Measurements from ENCODE around the gene C12orf43. TPM values are rescaled to one million over a fixed set of nuclear protein-coding genes. Genes with fewer than 3 reads are reported as not detected.

Gene C12orf43
- total RNA-seq, 2 experiments from 2014 or later = 19.8 to 20.7 TPM

DNA sequence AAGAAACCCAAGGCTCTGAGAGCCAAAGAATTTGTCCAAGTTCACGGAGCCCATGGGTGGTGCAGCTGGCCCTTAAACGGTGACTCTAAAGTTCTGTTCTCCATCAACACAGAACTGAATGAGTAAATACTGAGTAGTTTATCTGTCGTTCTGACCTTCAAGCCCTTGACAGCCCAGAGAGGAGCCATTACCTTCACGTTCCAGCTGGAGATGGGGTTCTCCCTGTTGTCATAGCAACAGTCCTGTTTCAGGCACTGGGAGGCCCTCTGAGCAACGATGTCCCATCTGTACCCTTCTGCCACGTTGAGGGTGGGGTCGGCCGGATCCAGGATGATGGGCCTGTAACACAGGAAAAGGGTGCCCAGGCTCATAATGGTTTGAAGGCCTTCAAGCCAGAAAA, 7.5 kb upstream of the C12orf43 start:
- no peak overlapping the region for H3K4me3 Mint-ChIP-seq
- no peak overlapping the region for H3K27ac Mint-ChIP-seq
- H3K27me3 Mint-ChIP-seq = no peaks in the 10 kb centered on the region
- no peaks in the 10 kb centered on the region for H3K4me1 Mint-ChIP-seq (ENCODE audit: low read depth)
- POLR2A ChIA-PET = no interaction called here
- CTCF ChIA-PET = no interaction called here
- no peaks in the 10 kb centered on the region for H3K36me3 Mint-ChIP-seq (ENCODE audit: low read depth)
- no peaks in the 10 kb centered on the region for H3K9me3 Mint-ChIP-seq
- no peak for ATAC-seq
- TF ChIP-seq, protein P1, sequence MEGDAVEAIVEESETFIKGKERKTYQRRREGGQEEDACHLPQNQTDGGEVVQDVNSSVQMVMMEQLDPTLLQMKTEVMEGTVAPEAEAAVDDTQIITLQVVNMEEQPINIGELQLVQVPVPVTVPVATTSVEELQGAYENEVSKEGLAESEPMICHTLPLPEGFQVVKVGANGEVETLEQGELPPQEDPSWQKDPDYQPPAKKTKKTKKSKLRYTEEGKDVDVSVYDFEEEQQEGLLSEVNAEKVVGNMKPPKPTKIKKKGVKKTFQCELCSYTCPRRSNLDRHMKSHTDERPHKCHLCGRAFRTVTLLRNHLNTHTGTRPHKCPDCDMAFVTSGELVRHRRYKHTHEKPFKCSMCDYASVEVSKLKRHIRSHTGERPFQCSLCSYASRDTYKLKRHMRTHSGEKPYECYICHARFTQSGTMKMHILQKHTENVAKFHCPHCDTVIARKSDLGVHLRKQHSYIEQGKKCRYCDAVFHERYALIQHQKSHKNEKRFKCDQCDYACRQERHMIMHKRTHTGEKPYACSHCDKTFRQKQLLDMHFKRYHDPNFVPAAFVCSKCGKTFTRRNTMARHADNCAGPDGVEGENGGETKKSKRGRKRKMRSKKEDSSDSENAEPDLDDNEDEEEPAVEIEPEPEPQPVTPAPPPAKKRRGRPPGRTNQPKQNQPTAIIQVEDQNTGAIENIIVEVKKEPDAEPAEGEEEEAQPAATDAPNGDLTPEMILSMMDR (IDR thresholded peaks at IDR 0.05) = no peak
- intact Hi-C loops (cut with micrococcal nuclease) = no loop called here
- no peak for DNase-seq

DNA sequence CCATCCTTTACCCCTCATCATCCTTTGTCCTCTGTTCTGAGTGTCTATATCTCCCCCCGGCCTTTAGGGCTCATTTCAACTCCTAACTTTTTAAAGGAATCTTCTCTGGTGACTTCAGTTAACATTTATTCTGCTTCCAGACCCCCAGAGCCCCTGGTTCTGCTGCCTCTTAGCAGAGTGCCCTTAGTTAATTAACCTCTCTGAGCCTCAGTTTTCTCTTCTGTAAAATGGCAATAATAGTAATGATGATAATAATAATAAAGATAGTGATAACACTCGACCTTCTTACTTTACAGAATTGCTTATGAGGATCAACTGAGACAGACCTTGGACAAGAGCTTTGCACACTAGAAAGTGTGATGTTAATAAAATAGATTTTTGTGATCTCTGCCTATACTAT, 6.4 kb upstream of the C12orf43 start:
- no peak for ATAC-seq
- TF ChIP-seq, protein P1 (IDR thresholded peaks at IDR 0.05) = no peak

DNA sequence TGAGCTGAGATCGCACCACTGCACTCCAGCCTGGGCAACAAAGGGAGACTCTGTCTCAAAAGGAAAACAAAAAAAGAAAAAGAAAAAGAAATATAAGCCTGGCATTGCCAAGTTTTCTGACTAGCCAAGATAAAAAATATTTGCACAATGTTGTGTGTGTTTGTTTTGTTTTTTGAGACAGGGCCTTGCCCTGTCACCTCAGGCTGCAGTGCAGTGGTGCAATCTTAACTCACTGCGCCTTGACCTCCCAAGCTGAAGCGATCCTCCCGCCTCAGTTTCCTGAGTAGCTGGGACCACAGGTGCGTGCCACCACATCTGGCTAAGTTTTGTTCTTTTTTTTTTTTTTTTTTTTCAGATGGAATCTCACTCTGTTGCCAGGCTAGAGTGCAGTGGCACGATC, 5.5 kb upstream of the C12orf43 start:
- intact Hi-C loops (cut with micrococcal nuclease) = no loop called here
- ChIA-PET POLR2A (interaction anchor here (0.9 kb wide), 1 partner anchor 12 kb away, joined by 3 read pairs; no protein-coding TSS in a partner anchor), CTCF (no interaction called here)
- DNase-seq = no peak
- TF ChIP-seq, protein P1 (IDR thresholded peaks at IDR 0.05) = no peak
- Mint-ChIP-seq H3K9me3 (no peaks in the 10 kb centered on the region), H3K4me1 (ENCODE audit: low read depth) (no peaks in the 10 kb centered on the region), H3K27ac (no peak overlapping the region), H3K4me3 (no peak overlapping the region), H3K36me3 (ENCODE audit: low read depth) (no peaks in the 10 kb centered on the region), H3K27me3 (no peaks in the 10 kb centered on the region)
- ATAC-seq = no peak

More for the DNA sequence above, 6.4 kb upstream of the C12orf43 start:
- Mint-ChIP-seq H3K4me1 (ENCODE audit: low read depth) (no peaks in the 10 kb centered on the region), H3K27ac (no peak overlapping the region), H3K4me3 (no peak overlapping the region), H3K9me3 (no peaks in the 10 kb centered on the region), H3K36me3 (ENCODE audit: low read depth) (no peaks in the 10 kb centered on the region), H3K27me3 (no peaks in the 10 kb centered on the region)
- POLR2A ChIA-PET = no interaction called here
- intact Hi-C loops (cut with micrococcal nuclease) = no loop called here
- CTCF ChIA-PET = no interaction called here
- no peak for DNase-seq

DNA sequence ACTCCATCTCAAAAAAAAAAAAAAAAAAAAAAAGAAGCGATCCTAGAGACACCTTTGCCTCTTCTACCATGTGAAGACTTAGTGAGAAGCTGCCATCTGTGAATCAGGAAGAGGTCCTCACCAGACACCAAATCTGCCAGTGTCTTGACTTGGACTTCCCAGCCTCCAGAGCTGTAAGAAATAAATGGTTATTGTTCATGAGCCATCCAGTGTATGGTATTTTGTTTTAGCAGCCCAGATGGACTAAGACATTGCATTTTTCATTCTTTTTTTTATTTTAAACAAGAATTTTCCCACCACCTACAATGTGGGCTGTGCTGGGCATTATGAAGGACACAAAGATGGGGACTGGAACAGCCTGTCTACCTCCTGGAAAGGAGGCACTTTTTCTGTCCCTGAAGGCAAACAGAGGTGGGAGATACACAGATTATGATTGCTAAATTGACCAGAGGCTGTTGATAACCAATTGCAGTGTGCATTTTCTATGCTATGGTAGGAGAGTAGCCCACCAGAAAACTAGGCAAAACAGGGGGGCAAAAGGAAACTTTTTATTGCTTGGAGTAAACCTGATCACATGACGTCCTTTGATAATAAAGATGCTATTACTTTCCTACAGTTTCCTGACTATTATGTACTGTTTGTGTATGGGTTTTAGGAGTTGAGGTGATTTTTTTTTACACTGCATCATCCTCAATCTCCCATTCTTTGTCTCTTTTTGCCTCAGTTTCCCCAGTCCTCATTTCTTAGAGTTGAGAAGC, 2.8 kb upstream of the C12orf43 start:
- intact Hi-C loops (cut with micrococcal nuclease) = no loop called here
- H3K4me1 Mint-ChIP-seq (ENCODE audit: low read depth) = peaks cover 13% of the 10 kb centered on the region
- no peak for DNase-seq
- no peak overlapping the region for H3K27ac Mint-ChIP-seq
- ChIA-PET CTCF (interaction anchor here (0.6 to 0.8 kb wide), 2 partner anchors 9 to 28 kb away, joined by 3 to 4 read pairs; no protein-coding TSS in a partner anchor), POLR2A (no interaction called here)
- no peaks in the 10 kb centered on the region for H3K27me3 Mint-ChIP-seq
- no peak for ATAC-seq
- no peaks in the 10 kb centered on the region for H3K9me3 Mint-ChIP-seq
- H3K36me3 Mint-ChIP-seq (ENCODE audit: low read depth) = no peaks in the 10 kb centered on the region
- no peak overlapping the region for H3K4me3 Mint-ChIP-seq
- TF ChIP-seq, protein P1 (IDR thresholded peaks at IDR 0.05) = no peak

- ChIA-PET POLR2A (no interaction called here), CTCF (interaction anchor here (1.2 to 2.8 kb wide), 3 partner anchors 12 to 78 kb away, joined by 6 to 15 read pairs (median 12); no protein-coding TSS in a partner anchor)
- Mint-ChIP-seq H3K27me3 (no peaks in the 10 kb centered on the region), H3K36me3 (ENCODE audit: low read depth) (peaks cover 1% of the 10 kb centered on the region), H3K4me3 (no peak overlapping the region), H3K4me1 (ENCODE audit: low read depth) (peaks cover 19% of the 10 kb centered on the region), H3K9me3 (no peaks in the 10 kb centered on the region), H3K27ac (no peak overlapping the region)
- intact Hi-C loops (cut with micrococcal nuclease) = no loop called here
- ATAC-seq (no peak), DNase-seq (no peak)
- TF ChIP-seq, protein P1 (IDR thresholded peaks at IDR 0.05) = no peak
Observed at GRCh38 chr12:121017966-121018491, 1.7 kb upstream of the C12orf43 start.

Data from activated CD8-positive, alpha-beta T cell treated with anti-CD3 and anti-CD28 coated beads for 36 hours (primary cell).